Measurements from ENCODE around the gene TNK1. TPM values are rescaled to one million over a fixed set of nuclear protein-coding genes. Genes with fewer than 3 reads are reported as not detected.

Gene TNK1
- total RNA-seq, 1 experiment from 2014 or later, result 16.8 TPM

Other genes with a start within 250 kb of the TNK1 start
- 1.2 TPM for gene ASGR1, start 201.7 kb upstream of the TNK1 start, total RNA-seq (2021; ENCODE audit: unreplicated experiment)
- gene DLG4, start 161.3 kb upstream of the TNK1 start, total RNA-seq (2021; ENCODE audit: unreplicated experiment), result 15.0 TPM
- gene ACADVL, start 161.2 kb upstream of the TNK1 start, total RNA-seq (2021; ENCODE audit: unreplicated experiment), result 554 TPM
- 69.7 TPM for gene DVL2, start 146.6 kb upstream of the TNK1 start, total RNA-seq (2021; ENCODE audit: unreplicated experiment)
- 48.5 TPM for gene PHF23, start 141.6 kb upstream of the TNK1 start, total RNA-seq (2021; ENCODE audit: unreplicated experiment)
- 287 TPM for gene GABARAP, start 138.6 kb upstream of the TNK1 start, total RNA-seq (2021; ENCODE audit: unreplicated experiment)
- gene CTDNEP1, start 129.4 kb upstream of the TNK1 start, total RNA-seq (2021; ENCODE audit: unreplicated experiment), result 143 TPM
- 81.7 TPM for gene ELP5, start 128.9 kb upstream of the TNK1 start, total RNA-seq (2021; ENCODE audit: unreplicated experiment)
- gene CLDN7, start 118.6 kb upstream of the TNK1 start, total RNA-seq (2021; ENCODE audit: unreplicated experiment), result 286 TPM
- gene SLC2A4, start 99.4 kb upstream of the TNK1 start, total RNA-seq (2021; ENCODE audit: unreplicated experiment), result 2.5 TPM
- gene YBX2, start 86.5 kb upstream of the TNK1 start, total RNA-seq (2021; ENCODE audit: unreplicated experiment), result 2.3 TPM
- 1,139 TPM for gene EIF5A, start 73.5 kb upstream of the TNK1 start, total RNA-seq (2021; ENCODE audit: unreplicated experiment)
- 61.3 TPM for gene GPS2, start 65.7 kb upstream of the TNK1 start, total RNA-seq (2021; ENCODE audit: unreplicated experiment)
- gene NEURL4, start 51.8 kb upstream of the TNK1 start, total RNA-seq (2021; ENCODE audit: unreplicated experiment), result 56.9 TPM
- 8.8 TPM for gene ACAP1, start 44.6 kb upstream of the TNK1 start, total RNA-seq (2021; ENCODE audit: unreplicated experiment)
- gene KCTD11, start 28.9 kb upstream of the TNK1 start, total RNA-seq (2021; ENCODE audit: unreplicated experiment), result 5.4 TPM
- not detected for gene TMEM95, start 25.9 kb upstream of the TNK1 start, total RNA-seq (2021; ENCODE audit: unreplicated experiment)
- 43.8 TPM for gene PLSCR3, start 13.4 kb downstream of the TNK1 start, total RNA-seq (2021; ENCODE audit: unreplicated experiment)
- 110 TPM for gene TMEM256, start 23.0 kb downstream of the TNK1 start, total RNA-seq (2021; ENCODE audit: unreplicated experiment)
- 60.5 TPM for gene NLGN2, start 26.8 kb downstream of the TNK1 start, total RNA-seq (2021; ENCODE audit: unreplicated experiment)
- 0.32 TPM for gene SPEM1, start 39.2 kb downstream of the TNK1 start, total RNA-seq (2021; ENCODE audit: unreplicated experiment)
- gene SPEM2, start 44.5 kb downstream of the TNK1 start, total RNA-seq (2021; ENCODE audit: unreplicated experiment), result not detected
- gene SPEM3, start 47.8 kb downstream of the TNK1 start, total RNA-seq (2021; ENCODE audit: unreplicated experiment), result not detected
- gene TMEM102, start 54.3 kb downstream of the TNK1 start, total RNA-seq (2021; ENCODE audit: unreplicated experiment), result 16.4 TPM
- gene FGF11, start 58.4 kb downstream of the TNK1 start, total RNA-seq (2021; ENCODE audit: unreplicated experiment), result 6.1 TPM
- 10.4 TPM for gene CHRNB1, start 64.0 kb downstream of the TNK1 start, total RNA-seq (2021; ENCODE audit: unreplicated experiment)
- 17.1 TPM for gene ZBTB4, start 98.5 kb downstream of the TNK1 start, total RNA-seq (2021; ENCODE audit: unreplicated experiment)
- gene SLC35G6, start 100.4 kb downstream of the TNK1 start, total RNA-seq (2021; ENCODE audit: unreplicated experiment), result not detected
- 205 TPM for gene POLR2A, start 103.3 kb downstream of the TNK1 start, total RNA-seq (2021; ENCODE audit: unreplicated experiment)
- gene TNFSF12, start 168.0 kb downstream of the TNK1 start, total RNA-seq (2021; ENCODE audit: unreplicated experiment), result 12.3 TPM
- 0.71 TPM for gene TNFSF13, start 177.7 kb downstream of the TNK1 start, total RNA-seq (2021; ENCODE audit: unreplicated experiment)
- 73.8 TPM for gene SENP3, start 180.8 kb downstream of the TNK1 start, total RNA-seq (2021; ENCODE audit: unreplicated experiment)
- 7.0 TPM for gene CD68, start 198.5 kb downstream of the TNK1 start, total RNA-seq (2021; ENCODE audit: unreplicated experiment)
- 50.9 TPM for gene MPDU1, start 202.8 kb downstream of the TNK1 start, total RNA-seq (2021; ENCODE audit: unreplicated experiment)
- 0.69 TPM for gene SOX15, start 209.0 kb downstream of the TNK1 start, total RNA-seq (2021; ENCODE audit: unreplicated experiment)
- 49.7 TPM for gene FXR2, start 233.8 kb downstream of the TNK1 start, total RNA-seq (2021; ENCODE audit: unreplicated experiment)
- gene SAT2, start 246.7 kb downstream of the TNK1 start, total RNA-seq (2021; ENCODE audit: unreplicated experiment), result 54.9 TPM
- gene SHBG, start 249.0 kb downstream of the TNK1 start, total RNA-seq (2021; ENCODE audit: unreplicated experiment), result not detected

Data from HCT116 (cell line).